NCI-H2227 (cell line): Measurements from ENCODE around the gene ERCC4.

Source experiments
- DNase-seq: peaks from one replicate; lab custom pipeline; 2025; ENCODE audit not compliant: unreplicated experiment; lab: John Stamatoyannopoulos, UW

Gene ERCC4

DNA sequence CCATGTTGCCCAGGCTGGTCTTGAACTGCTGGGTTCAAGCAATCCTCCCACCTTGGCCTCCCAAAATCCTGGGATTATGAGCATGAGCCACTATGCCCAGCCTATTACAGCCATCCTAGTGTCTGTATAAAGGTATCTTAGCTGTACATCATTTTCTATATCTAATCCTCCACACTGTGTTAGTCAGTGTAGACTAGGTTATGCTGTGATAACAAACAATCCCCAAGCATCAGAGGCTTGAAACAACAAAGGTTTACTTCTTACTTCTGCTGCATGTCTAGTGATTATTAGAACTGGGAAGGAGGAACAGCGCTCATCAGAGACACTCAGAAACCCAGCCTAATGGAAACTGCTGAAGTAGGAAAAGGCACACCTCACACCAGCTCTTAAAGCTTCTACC, 68.1 kb downstream of the ERCC4 start:
- DNase-seq: no peak

DNA sequence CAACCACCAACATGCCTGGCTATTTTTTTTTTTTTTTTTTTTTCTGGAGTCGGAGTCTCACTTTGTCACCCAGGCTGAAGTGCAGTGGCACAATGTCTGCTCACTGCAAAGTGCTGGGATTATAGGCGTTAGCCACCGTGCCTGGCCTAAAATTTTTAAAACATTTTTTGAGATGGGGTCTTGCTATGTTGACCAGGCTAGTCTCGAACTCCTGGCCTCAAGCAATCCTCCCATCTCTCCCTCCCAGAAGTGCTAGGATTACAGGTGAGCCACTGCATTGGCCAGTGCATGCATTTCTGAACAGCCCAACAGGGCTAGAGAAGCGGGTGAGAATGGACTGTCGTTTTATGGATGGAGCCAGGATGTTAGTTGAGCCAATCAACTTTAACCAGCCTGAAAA, 72.4 kb downstream of the ERCC4 start:
- no peak for DNase-seq

DNA sequence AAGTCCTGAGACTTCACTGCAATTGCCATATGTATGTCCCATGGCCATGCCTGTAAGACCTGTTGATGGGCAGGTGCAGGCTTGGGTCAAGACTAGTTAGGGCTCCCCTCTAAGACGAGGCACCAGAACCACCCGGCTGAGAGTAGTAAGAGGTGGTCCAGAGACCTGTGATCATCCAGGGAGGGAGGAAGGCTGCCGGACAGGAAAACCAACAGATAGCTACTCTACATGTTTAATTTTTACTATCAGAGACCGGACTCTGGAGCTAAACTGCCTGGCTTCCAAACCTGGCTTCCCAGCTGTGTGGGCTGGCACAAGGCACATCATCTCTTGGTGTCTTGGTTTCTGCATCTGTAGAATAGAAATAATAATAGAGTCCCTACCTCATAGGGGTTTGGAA, 73.0 kb downstream of the ERCC4 start:
- DNase-seq: no peak

DNA sequence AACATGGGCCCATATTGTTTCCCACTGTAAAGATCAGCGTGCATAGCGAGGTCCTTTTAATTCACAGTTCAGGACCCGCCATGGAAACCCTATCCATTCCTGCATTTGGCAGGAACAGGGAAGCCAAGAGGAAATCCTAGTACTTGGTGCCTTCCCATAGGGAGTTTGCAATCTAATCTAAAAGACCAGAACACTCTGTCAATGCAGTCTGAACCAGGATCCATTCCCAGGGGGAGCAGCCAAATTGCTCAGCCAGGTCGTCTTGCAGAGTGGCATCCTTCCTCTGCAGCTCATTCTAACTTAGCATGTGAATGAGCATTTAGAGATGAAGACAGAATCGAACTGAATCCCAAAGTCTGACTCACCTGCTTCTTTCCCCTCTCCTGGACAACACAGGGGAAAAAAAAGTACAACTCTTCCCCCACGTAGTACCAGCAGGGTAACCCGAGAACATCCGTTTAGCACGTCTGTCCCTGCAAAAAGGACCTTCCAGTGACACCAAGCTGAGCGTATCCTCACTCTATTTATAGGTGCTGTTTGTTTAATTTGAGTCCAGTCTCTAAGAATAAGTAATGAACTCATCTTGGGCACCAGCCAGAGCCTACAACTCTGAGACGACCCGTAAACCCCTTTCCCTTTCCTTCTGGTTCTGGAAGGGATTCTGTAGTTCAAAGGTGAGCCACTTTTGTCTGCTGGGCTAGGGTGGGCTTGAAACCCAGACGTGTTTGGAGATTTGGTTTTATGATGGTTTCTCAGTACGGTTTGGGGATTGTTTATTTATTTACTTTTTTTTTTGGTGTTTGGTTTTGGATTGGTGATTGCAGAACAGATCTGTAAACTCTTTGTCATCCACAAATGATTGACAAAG, 74.5 kb downstream of the ERCC4 start:
- DNase-seq: no peak

DNA sequence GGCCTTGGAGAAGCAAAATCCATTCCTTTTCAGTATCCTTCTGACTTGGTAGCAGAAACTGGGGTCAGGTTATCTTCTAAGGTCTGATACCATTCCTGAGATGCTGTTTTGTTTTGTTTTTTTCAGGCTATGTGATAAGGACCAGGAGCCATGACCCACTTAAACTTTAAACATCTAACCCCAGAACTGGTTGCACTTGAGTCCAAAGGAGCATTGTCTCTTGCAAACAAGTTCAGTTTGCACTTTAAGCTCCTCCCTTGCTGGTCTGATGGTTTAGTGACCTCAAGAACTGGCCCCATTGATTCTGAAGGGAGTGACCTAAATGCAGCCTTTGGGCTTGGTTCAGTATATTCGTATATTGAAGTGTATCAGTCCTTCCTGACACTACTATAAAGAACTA, 75.2 kb downstream of the ERCC4 start:
- DNase-seq: no peak

DNA sequence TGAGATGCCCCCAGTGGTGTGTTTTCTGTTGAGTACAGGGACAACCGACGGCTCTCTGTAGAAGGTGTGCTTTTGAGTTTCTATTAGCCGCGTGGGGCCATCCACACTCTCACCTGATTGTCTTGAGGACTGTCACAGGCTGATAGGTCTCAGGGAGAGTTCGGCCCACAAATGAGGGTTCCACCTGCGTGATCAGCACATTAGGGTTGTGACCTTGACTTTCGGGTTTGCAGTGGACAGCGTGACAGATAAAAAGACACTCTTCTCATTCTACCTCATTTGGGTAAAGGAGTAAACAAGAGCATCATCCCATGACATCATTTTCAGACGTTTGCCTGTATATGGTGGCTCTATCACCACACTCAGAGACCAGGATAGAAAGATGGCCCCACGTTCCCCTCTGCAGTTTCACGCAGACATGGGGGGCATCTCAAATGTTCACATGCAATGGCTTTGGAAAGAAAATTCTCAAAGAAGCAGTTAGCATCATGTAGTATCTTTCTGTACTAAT, 76.9 kb downstream of the ERCC4 start:
- no peak for DNase-seq

DNA sequence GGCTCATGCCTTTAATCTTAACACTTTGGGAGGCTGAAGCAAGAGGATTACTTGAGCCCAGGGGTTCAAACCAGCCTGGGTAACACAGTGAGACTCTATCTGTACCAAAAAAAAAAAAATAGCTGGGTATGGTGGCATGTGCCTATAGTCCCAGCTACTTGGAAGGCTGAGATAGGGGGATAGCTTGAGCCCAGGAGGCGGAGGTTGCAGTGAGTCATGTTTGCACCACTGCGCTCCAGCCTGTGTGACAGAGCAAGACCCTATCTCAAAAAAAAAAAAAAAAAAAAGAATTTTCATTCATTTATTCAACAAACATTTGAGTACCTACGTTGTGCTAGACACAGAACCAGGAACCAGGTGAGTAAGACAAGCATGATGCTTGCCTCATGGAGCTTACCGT, 77.6 kb downstream of the ERCC4 start:
- DNase-seq: no peak

DNA sequence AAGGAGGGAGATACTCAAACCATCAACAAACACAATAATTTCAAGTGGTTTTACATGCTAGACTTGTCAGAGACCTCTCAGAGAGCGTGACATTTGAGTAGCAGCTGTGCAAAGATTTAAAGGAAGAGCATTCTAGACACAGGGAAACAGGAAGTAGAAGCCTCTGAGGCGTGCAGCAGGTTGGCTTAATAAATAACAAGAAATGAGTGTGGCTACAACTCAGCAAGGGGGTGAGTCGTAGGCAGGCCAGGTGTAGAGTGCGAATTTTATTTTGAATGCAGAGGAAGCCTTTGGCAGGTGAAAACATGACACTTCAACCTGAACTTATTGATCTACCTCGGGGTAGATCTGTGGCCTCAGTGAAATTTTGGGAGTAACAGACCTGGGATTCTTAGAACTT, 78.0 kb downstream of the ERCC4 start:
- DNase-seq: no peak

DNA sequence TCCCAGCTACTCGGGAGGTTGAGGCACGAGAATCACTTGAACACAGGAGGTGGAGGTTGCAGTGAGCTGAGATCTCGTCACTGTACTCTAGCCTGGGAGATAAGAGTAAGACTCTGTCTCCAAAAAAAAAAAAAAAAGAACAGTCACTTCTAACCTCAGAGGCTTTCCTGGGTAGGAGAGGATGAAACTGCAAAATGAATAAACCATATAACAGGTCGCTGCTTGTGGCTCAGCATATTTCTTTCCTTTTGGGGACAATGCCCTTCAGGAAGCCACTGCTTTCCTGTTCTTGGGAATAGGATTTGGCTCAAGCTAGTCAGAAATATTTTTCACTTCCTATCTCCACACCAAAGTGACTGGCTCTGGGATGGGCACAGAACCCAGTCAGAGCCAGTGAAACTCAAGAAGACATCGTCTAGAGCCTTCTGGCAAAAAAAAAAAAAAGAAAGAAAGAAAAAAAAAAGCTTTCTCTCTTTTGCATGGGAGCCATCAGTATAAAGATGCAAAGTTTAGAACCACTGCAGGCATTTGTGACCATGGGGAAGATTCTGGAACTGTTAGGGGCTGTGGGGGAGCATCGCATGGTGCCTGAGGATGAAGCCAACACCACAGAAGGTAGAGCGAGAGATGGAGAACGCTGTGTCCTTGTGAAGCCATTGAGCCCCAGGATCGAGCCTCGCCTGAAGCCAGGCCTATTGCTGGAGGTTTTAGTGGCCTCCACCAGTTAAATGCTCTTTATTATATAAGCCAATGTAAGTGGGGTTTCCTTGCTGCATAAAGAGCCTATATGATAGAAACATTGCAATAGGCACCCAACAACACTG, 79.3 kb downstream of the ERCC4 start:
- no peak for DNase-seq

DNA sequence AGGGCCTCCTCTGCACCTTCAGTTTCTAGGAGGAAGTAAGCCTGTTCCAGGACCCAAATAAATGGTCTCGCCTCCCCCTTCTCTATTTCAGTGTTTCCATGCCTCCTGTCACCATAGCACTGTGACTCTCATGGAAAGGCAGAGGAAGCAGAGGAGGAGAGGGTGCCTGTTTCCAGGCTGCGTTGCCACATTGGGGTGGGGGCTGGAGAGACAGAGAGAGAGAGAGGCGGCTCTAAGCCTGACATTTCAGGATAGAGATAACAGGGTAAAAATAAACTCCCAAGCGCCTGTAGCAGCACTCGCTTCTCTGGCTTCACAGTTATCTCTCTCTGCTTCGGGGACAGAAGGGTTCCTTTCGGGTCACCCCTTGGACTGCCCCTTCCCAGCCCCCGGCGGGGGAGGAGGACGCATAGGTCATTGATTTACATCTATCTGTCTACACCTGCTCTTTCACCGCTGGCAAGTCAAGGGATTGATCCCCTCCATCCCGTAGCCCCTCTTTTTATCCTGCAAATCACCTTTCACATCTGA, 80.0 kb downstream of the ERCC4 start:
- DNase-seq: no peak

DNA sequence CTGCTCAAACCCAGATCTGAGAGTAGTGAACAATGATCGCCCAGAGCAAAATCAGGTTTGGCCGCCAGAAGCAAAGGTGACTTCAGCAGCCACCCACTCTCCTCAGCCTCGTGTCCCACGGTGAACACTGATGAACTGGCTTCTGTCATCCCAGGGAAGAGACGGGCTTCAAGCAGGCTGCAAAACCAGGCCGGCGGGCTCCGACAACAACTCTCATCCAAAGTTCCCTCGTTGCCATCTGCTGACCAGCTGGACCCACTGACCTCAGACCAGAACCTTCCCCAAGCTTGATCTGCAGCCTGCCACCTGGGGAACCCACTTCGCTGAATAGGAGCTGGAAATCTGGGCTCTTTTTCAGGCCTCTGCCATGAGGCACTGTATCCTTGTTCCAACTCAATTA, 81.6 kb downstream of the ERCC4 start:
- no peak for DNase-seq
